ENCODE data around the gene OPTC. TPM values are rescaled to one million over a fixed set of nuclear protein-coding genes. Genes with fewer than 3 reads are reported as not detected.

Gene OPTC
- total and polyA plus RNA-seq, 10 donors, result not detected

DNA sequence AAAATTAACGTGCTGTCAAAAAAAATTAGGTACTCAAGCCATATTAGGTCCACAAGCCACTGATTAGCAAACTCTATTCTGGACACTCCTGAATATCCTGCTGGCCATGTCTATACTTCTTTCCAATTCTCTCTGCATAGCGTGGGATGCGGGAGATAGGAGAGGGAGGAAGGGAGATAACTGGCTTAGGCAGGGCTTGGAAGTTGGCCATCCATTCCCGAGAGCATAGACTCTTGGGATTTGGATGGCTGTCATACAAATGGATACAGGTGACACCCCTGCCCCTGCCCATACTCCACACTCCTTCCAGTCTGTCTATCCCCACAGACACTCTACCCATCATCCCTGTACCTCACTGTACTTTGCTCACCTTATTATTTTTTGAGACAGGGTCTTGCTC lies 20.7 kb upstream of the OPTC start:
- Histone ChIP-seq H3K4me1 (peaks cover 0 to 13% (median 0%) of the 10 kb centered on the region in 6 donors), H3K4me3 (no peak overlapping the region), H3K9me3 (no peaks in the 10 kb centered on the region), H3K27me3 (replicated peaks in 1 of 7) (peaks cover 0 to 53% (median 0%) of the 10 kb centered on the region in 7 donors), H3K36me3 (no peaks in the 10 kb centered on the region), H3K27ac (no peak overlapping the region)
- WGBS, 5 donors, result 61 to 84% (median 79%) methylated on average over 4 of the region's 4 CpGs
- intact Hi-C loops (cut with DNase I; ENCODE audit: low total_unique reads), result no loop called here
- no peak for DNase-seq
- TF ChIP-seq POLR2A (IDR thresholded peaks at IDR 0.05) (no peak), POLR2AphosphoS5 (IDR thresholded peaks at IDR 0.05) (no peak)
- TF ChIP-seq, protein P1, sequence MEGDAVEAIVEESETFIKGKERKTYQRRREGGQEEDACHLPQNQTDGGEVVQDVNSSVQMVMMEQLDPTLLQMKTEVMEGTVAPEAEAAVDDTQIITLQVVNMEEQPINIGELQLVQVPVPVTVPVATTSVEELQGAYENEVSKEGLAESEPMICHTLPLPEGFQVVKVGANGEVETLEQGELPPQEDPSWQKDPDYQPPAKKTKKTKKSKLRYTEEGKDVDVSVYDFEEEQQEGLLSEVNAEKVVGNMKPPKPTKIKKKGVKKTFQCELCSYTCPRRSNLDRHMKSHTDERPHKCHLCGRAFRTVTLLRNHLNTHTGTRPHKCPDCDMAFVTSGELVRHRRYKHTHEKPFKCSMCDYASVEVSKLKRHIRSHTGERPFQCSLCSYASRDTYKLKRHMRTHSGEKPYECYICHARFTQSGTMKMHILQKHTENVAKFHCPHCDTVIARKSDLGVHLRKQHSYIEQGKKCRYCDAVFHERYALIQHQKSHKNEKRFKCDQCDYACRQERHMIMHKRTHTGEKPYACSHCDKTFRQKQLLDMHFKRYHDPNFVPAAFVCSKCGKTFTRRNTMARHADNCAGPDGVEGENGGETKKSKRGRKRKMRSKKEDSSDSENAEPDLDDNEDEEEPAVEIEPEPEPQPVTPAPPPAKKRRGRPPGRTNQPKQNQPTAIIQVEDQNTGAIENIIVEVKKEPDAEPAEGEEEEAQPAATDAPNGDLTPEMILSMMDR (IDR thresholded peaks at IDR 0.05 in 8 of 11, conservative IDR thresholded peaks at IDR 0.05 in 3 of 11), result no peak

DNA sequence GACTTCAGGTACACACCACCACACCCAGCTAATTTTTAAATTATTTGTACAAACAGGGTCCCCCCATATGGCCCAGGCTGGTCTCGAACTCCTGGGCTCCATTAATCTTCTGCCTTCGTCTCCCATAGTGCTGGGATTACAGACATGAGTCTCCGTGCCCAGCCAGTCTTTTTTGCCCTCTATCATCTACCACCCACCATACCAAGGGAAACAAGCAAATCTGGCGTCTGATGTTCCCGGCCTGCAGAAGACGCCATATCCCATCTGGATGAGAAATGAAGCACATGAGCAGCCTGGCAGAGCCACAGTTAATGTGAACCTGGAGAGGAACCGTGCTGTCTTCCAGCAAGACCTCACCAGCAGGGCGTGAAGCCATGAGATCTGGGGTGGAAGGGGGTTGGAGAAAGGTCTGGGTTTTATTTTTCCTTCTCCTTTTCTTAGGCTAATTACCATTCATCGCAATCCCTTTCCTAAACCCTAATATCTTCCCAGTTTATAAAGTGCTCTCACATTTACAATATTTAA lies 20.1 kb upstream of the OPTC start:
- Histone ChIP-seq H3K27me3 (replicated peaks in 1 of 7) (peaks cover 0 to 56% (median 0%) of the 10 kb centered on the region in 7 donors), H3K27ac (no peak overlapping the region), H3K36me3 (no peaks in the 10 kb centered on the region), H3K4me1 (peaks cover 0 to 13% (median 0%) of the 10 kb centered on the region in 6 donors), H3K4me3 (no peak overlapping the region), H3K9me3 (no peaks in the 10 kb centered on the region)
- intact Hi-C loops (cut with DNase I; ENCODE audit: low total_unique reads), result no loop called here
- TF ChIP-seq, protein P1 (IDR thresholded peaks at IDR 0.05 in 8 of 11, conservative IDR thresholded peaks at IDR 0.05 in 3 of 11), result no peak
- TF ChIP-seq POLR2A (IDR thresholded peaks at IDR 0.05), result no peak
- no peak for TF ChIP-seq POLR2AphosphoS5 (IDR thresholded peaks at IDR 0.05)
- WGBS, 5 donors, result 82 to 92% (median 88%) methylated on average over 9 of the region's 9 CpGs
- peak; percentile 47 for DNase-seq

DNA sequence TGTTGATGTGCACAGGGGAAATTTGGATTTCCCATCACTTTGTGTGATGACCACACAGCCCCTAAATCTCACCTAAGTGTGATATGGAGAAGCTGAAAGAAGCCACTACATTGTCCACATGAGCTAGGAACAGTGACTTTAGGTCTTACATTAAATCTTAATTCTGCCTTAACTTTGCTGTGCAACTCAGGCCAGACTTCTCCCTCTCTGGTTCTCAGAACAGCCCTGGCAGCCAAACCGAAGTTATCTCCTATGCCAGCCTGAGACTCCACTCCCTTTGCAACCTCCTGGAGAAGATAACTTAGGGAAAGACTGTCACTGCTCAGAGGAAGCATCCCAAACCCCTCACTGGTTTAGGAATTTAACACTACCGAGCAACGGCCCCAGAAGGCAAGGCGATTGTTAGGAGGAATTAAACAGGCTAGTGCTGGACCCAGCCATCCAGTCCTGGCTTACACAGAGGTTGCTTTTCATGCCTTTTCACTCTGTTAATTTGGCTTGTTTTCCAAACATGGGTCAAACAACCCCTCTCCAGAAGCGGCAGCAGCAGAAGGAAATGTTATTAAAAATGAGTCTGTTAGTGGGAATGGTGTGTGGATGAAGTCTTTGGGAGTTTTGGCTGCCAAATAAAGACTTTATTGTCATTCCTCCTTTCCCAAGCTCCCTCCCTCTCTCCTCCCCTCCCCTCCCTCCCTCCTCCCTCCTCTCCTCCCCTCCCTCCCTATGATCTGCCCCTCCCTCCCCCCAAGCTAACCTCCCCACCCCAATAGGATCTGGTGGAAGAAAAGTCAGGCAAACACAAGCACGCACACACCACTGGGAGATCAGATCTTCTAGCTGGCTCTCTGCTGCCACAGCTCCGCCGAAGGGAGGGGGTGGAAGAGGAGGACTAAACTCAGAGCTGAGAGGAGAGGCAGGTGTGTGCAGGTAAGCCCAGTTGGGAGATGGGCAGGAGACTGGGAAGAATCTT lies 18.7 kb upstream of the OPTC start, which contains the start of gene PRELP:
Gene PRELP, plus strand, starts transcription at position 795 of the 970 bp plus-strand sequence. CDS start 7,379 bp downstream, outside the sequence.
- WGBS, 5 donors, result 57 to 73% (median 68%) methylated on average over 8 of the region's 8 CpGs
- H3K4me1 ChIP-seq, result peaks cover 0 to 11% (median 2%) of the 10 kb centered on the region in 6 donors
- H3K4me3 ChIP-seq, result peak within 1 kb of the TSS in 7 of 8 donors; percentile 6 to 65 (median 36)
- H3K27ac ChIP-seq, result peak within 1 kb of the TSS in 7 of 8 donors; percentile 44 to 74 (median 70)
- H3K27me3 ChIP-seq (replicated peaks in 1 of 7), result peaks cover 0 to 48% (median 0%) of the 10 kb centered on the region in 7 donors
- intact Hi-C loops (cut with DNase I; ENCODE audit: low total_unique reads), result no loop called here
- peak; percentile 10 for DNase-seq
- no peaks in the 10 kb centered on the region for H3K36me3 ChIP-seq
- TF ChIP-seq, protein P1 (IDR thresholded peaks at IDR 0.05 in 8 of 11, conservative IDR thresholded peaks at IDR 0.05 in 3 of 11), result no peak
- TF ChIP-seq POLR2A (IDR thresholded peaks at IDR 0.05), result peak in 1 of 3 donors; percentile 23
- peak in 2 of 3 donors; percentile 66 to 79 for TF ChIP-seq POLR2AphosphoS5 (IDR thresholded peaks at IDR 0.05)
- no peaks in the 10 kb centered on the region for H3K9me3 ChIP-seq
